ENCODE results near the gene FAM124B.

The FAM124B gene, protein sequence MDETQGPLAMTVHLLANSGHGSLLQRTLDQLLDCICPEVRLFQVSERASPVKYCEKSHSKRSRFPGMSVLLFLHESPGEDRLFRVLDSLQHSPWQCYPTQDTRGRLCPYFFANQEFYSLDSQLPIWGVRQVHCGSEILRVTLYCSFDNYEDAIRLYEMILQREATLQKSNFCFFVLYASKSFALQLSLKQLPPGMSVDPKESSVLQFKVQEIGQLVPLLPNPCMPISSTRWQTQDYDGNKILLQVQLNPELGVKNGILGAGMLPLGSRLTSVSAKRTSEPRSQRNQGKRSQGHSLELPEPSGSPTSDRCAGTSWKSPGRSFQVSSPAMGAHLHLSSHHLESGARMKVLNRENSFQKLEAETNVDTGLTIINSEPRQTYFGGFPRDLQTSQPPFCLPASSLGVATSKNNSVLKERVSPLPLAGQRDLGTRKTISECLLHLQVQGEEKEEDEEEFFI

DNA sequence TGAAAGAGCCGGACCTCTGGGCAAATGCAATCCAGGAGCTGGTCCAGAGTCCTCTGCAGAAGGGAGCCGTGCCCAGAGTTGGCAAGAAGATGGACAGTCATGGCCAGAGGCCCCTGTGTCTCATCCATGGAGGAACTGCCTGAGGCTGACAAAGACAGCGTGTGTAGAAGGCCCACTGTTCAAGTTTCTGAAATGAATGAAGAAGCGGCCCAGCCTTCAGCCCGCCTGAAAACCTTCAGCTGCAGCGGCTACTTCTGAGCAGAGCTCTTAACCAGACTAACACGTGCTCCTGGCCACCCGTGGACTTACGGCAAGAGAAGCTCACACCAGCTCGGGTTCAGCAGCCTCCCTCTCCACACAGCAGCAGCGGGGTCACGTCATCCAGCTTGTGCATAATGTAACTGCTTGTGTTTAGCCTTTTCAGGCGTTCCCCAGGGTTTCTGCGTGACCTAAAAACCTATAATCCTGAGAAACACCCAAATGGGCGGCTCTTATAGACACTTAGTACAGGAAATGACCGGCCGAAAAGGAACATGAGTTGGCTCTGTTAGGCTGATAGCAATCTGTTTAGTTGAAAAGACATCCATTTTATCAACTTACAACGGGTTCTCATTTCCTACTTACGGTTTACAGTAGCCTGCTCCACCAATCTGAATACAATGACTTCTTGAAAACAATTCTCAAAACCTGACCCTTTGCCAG, at the start of gene FAM124B:
Gene FAM124B (minus strand): TSS at position 467 of the 702 bp plus-strand sequence. CDS start 339 bp downstream, at position 128.
- FAIRE-seq (no peak), DNase-seq (ENCODE audit: insufficient read length, low spot score) (no peak)

DNA sequence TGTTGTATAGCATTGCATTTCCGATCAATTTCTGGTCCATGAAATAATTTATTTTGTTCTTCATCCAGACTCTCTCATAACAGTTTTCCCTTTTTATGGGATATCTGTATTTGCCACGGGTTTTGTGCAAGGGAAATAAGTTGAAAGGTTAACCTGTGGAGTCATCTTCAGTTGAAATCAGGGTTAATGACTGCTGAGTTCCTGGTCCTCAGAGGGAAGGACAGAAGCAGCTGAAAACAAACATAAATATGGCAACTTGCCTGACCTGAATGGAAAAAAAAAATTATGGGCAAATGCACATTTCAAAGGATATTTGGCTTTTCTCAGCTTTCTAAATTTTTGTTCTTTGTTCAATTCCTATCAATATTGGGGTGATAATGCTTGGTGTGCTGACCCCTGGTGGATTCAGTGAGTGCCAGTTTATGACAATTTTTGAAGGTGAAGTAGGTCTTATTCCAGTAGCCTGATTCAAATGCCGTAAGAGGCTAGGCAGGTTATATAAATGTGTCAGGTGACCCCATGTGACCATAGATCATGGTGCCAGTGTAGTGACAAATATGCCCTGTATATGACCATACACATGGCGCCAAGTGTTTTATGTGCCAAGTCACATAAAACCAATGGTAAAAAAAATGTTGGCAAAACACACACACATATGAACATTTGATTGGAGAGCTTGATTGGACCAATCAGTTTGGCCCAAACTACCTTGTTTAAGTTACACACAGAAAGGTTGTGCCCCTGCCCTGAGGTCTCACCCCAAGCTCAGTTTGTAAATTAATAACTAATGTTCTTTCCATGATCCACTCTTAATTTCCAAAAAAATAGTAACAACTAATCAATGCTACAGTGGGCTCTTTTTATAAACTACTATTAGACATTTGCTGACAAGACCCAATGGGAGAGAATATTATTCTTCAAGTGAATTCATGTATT, 47.6 kb upstream of the FAM124B start:
- peak; percentile 41 for DNase-seq (ENCODE audit: insufficient read length, low spot score)
- no peak for FAIRE-seq

DNA sequence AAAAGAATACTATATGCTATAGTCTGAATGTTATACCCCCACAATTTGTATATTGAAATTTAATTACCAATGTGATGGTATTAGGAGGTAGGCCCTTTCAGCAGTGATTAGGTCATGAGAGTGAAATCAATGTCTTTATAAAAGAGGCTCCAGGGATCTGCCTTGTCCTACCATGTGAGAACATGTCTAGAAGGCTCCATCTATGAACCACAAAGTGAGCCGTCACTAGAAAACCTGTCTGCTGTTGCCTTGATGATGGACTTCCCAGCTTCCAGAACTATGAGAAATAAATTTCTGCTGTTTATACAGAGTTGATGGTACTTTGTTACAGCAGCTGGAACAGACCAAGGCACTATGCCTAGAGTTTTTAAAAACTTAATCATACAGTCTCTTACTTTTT, 46.3 kb upstream of the FAM124B start:
- FAIRE-seq = no peak
- DNase-seq (ENCODE audit: insufficient read length, low spot score) = no peak

DNA sequence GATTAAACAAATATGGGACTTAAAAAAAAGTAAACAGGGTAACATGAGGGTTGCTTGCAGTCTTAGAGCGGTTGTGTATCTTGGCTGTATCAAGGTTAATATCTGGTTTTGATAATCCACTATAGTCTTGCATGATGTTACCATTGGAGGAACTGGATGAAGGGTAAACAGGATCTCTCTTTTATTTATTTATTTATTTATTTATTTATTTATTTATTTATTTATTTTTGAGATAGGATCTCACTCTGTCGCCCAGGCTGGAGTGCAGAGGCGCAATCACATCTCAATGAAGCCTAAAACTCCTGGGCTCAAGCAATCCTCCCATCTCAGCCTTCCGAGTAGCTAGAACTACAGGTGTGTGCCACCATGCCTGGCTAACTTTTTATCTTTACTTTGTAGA, 42.9 kb upstream of the FAM124B start:
- no peak for DNase-seq (ENCODE audit: insufficient read length, low spot score)
- FAIRE-seq = no peak

DNA sequence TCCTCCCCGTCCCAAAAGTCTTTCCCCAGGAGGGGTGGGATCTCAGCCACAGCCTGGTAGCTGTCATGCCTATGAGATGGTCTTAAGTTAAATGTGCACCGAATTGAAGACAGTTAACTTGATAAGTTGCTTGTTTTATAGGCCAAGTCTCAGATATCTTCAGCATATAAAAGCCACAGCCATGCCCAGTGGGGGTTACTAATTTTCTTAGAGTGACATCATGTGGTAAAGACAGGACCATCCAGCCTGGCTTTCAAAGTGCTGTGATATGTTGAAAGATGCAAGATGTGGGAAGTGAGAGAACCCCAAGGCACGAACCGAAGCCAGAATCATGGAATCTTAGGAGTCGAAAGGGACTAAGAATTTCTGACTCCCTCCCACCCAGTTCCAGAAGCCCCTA, 42.1 kb upstream of the FAM124B start:
- DNase-seq (ENCODE audit: insufficient read length, low spot score) = no peak
- FAIRE-seq = no peak

DNA sequence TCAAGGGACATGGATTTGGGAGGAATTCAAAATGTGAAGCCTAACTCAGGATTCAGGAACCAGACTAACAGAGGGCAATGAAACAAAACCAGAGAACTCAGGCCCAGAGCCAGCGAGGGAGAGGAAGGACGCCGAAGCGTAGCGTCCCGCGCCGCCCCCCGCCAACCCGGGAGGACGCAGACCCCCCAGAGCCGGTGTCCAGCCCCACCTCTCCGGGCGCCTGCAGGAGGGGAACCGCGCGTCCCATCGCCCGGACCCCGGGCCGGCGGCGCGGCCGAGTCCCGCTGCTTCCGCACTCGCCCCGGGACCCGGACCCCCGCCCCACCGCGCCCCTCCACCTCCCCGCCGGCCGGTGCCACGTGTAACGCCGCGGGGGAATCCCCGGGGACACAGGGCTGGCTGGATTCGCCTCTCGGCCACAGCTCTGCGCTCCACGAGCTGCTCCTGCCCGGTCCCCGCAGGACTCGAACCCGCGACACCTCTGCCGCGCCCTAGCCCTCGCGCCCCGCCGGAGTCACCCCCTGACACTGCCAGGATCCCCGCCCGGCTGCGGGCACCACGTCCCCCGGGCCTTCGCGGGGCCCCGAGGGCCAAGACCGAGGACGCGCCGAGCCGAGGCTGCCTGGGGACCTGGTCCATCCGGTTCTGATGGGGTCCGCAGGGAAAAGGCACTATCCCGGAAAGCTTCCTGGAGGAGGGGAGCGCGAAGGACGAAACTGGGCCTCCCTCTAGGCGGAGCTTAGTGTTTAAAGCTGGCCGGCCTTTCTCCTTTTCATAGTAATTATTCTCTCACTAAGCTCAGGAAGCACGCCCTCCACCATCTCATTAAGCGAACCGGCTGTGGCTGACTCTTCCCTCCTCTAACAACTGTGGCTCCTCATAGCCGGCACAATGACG, 40.4 kb upstream of the FAM124B start:
- FAIRE-seq (no peak), DNase-seq (ENCODE audit: insufficient read length, low spot score) (no peak)

DNA sequence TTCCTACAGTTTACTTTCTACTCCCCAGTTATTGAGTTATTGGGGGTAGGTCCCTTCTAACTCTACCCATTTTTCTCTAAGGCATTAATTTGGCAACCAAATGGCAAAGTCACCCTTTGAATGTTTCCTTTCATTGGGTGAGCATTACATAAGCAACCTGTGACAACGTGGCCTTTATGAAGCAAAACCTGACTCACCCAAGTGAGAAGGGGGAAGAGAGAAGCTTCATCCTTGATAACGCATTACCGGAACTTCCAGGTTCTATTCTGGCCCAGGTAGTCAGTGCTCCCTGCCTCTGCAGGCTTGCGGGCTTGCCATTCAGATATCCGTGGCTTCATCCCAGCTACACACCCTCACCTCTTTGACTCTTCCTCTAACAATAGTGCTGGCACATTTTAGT, 39.1 kb upstream of the FAM124B start:
- FAIRE-seq (no peak), DNase-seq (ENCODE audit: insufficient read length, low spot score) (no peak)

DNA sequence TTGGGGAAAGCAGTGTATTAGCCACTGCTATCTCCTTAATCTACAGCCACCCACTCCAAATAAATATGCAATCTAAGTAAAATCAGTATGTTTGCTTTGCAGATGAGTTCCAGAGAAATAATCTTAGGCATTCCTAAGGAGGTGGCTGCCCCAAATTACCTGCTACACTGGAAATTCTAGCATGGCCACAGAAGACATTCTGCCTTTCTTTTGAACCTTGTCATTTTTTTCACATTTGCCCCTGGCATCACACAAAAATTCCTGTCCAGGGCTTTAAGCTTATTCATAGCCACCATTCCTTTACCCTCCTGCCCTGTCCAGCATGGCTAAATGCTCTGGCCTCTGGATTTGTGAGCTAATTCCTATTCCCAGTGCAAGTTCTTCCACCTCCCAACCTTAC, 36.8 kb upstream of the FAM124B start:
- FAIRE-seq = no peak
- DNase-seq (ENCODE audit: insufficient read length, low spot score) = no peak

DNA sequence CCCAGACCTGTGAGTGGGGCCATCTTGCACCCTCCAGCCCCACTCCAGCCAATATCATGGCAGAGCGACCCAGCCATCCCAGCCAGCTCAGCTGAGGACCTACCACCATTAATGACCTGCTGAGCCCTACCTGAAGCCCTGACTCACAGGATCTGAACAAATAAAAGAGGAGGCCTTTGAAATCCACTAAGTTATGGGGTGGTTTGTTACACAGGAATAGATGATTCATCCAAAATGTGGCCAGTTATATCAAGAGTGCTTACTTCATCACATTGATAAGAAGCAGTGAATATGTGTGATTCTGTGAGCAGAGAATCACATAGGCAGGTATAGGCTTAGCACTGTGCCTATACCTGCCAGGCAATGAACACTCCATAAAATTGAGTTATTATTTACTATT, 34.7 kb upstream of the FAM124B start:
- FAIRE-seq (no peak), DNase-seq (ENCODE audit: insufficient read length, low spot score) (no peak)

DNA sequence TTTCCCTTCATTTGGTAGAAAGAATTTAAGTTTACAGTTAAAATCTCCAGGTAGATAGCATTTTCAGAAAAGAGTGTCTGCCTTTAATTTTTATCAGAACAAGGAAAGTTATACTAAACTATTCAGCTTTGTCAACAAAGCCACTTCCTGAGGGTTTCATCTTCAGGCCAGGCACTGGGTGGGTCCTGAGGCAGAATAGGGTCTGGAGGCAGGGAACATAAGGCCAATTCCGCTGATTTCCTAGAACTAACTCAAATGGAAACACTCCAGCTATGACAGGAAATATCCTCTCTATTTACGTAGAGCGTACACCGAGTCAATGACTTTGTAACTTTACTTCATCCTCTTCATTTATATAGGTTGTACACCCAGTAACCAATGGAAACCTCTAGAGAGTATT, 32.7 kb upstream of the FAM124B start:
- DNase-seq (ENCODE audit: insufficient read length, low spot score) (no peak), FAIRE-seq (no peak)

DNA sequence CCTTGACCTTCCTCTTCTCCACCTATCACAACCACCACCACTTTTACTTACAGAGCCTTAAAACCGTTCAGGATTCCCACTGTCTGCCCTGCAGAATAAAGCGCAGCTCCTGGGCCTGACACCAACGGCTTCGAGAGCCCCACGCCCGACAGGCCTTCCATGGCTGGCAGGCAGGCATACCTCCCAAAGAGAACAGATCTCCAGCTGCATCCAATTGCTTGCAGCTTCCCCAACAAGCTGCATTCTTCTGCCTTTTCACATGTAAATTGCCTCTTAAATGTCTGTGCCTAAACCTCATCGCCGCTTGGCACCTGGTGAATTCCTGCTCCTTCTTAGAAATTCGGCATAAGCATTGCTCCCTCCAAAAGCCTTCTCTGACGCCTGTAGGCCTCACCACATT, 31.5 kb upstream of the FAM124B start:
- FAIRE-seq = no peak
- no peak for DNase-seq (ENCODE audit: insufficient read length, low spot score)

DNA sequence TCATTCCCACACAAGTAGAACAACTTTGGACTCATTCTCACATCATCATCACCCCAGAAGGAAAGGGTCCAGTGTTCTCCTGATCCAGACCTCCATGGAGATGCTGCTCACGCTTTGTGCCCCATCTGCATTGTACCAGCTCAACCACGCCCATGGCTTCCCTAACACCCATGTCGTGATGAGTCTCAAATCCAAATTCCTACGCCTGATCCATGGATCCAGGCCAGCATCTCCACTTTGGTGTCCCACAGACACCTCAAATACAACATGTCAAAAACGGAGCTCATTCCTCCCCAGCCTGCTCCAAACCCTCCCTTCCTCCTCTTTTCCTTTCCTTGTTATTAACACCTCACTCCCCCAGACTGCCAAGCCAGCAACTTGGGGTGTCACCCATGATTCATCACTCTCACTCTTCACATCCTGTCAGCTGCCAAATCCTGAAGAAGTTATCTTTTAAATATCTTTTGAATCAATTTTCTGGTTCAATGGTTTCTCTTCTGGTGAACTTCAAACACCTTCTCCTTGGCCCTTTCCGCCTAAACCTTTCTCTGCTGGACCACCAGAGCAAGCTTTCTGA, 30.2 kb upstream of the FAM124B start:
- DNase-seq (ENCODE audit: insufficient read length, low spot score) (no peak), FAIRE-seq (no peak)

DNA sequence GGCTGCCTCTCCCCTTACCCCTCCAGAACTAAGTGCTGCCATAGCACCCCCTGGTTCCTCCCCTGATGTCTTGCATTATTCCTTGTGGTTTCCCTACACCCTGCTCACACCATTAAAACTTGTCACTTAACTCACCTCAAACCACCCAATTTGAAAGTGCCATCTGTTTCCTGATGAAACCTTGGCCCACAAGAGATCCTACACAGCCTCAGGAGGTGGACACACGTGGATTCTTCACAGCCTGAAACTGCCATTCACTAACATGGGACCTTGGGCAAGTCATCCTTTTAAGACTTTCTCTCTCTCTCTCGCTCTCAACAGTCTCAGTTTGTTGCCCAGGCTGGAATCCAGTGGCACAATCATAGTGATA, 27.5 kb upstream of the FAM124B start:
- no peak for DNase-seq (ENCODE audit: insufficient read length, low spot score)

DNA sequence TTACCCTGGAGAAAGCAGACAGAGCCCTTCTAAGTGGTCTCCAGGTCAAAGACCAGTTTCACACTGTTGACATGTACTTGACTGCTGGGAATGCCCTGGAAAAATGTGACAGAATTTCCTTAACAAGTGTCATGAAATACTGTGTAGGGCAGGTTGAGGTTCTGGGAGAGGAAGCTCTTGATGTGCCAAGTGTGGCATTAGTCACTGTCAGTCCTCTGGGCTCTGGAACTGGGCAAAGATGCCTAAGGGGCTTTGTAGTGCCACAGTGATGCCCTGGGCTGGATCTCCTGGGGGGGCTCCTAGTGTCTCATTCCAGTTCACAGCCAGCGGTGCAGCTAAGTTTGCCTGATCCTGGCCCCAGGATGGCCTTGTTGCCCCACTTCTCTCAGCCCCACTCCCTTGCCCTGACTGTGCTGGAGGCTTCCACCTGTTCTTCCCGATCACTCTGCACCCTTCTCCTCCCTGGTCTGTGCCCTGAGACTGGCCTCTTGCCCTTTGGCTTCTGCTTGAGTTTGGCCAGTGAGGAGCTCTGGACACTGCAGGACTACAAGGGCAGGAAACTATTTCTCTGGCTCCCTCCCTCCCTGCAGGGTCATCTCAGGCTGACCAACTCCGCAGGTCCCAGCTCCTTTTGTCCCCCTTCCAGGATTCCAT, 27.0 kb upstream of the FAM124B start:
- FAIRE-seq (no peak), DNase-seq (ENCODE audit: insufficient read length, low spot score) (no peak)

More for the DNA sequence above, 27.5 kb upstream of the FAM124B start:
- no peak for FAIRE-seq

DNA sequence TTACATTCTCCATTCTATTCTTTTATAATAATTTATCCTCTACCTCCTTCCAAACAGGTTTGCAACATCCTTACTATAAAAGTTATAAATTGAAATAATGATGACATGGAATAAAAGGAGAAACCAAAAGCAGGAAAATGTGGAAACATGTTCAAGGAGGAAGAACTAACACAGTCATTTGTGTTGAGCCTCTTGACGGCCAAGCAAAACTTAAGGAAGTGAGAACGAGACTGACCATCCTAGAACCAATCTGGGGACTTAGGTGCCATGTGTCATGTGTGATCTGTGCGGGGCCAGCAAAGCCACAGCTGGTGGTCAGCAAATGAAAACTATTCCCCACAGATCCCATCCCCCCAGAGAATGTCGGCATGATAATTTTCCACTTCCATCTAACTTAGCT, 25.6 kb upstream of the FAM124B start:
- FAIRE-seq (no peak), DNase-seq (ENCODE audit: insufficient read length, low spot score) (no peak)

DNA sequence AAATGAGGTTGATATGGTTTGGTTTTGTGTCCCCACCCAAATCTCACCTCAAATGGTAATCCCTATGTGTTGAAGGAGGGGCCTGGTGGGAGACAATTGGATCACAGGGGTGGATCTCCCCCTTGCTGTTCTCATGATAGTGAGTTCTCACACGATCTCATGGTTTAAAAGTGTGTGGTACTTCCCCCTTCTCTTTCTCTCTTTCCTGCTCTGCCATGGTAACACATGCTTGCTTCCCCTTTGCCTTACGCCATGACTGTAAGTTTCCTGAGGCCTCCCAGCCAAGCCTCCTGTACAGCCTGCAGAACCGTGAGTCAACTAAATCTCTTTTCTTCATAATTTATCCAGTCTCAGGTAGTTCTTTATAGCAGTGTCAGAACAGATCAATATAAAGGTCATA, 24.7 kb upstream of the FAM124B start:
- FAIRE-seq = no peak
- no peak for DNase-seq (ENCODE audit: insufficient read length, low spot score)

DNA sequence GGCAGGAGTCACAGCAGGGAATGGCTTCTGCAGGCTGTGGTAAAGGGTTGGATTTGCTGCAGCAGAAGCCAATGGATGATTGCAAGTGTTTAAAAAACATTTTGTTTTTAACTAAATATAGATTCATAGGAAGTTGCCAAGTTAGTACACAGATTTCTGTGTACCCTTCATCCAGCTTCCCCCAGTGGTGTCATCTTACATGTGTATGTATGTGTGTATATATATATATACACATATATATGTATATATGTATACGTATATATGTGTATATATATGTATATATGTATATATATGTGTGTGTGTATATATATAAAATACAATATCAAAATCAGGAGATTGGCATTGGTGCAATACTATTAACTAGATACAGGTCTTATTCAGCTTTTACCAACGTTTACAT, 19.2 kb upstream of the FAM124B start:
- no peak for DNase-seq (ENCODE audit: insufficient read length, low spot score)
- no peak for FAIRE-seq

DNA sequence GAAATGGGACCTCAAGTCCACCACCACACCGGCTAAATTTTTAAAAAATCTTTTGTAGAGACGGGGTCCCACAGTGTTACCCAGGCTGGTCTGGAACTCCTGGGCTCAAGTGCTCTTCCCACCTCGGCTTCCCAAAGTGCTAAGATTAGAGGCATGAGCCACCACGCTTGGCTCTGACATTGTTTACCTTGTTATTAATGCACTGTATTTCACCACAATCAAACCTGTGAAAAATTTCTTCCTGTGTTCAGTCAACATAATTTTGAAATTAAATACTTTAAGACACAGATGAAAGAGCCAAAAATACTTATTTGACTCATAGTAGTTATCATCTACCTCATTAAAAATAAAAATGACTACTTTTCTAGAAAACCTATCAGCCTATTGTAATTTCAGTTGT, 16.0 kb upstream of the FAM124B start:
- DNase-seq (ENCODE audit: insufficient read length, low spot score) (no peak), FAIRE-seq (no peak)

DNA sequence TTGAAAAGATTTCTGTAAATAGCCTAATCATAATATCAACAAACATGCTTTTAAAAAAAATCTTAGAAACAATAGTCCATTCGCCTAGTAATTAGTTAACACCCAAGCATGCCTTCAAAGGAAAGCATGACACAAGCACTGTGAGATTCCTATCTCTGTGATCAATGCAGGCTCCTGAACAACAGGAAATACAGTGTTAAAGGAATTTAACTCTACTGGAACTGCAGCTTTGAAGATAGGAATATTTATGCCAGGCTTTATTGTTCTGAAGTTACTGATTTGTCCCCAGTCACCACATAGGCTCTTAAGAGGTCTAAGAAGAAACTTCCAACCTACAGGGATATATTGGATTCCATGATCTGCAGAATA, 15.4 kb upstream of the FAM124B start:
- no peak for DNase-seq (ENCODE audit: insufficient read length, low spot score)
- FAIRE-seq = no peak

All from HTR-8/SVneo (cell line).